GM18526 (cell line): ENCODE measurements around the gene CARD18.

Source experiments
- POLR2A ChIP-seq: IDR thresholded peaks from 3 replicates; pipeline ENCODE4 v1.6.1; 2011; ENCODE audit not compliant: insufficient read length; ENCODE audit errors: extremely low read depth

Gene CARD18

DNA sequence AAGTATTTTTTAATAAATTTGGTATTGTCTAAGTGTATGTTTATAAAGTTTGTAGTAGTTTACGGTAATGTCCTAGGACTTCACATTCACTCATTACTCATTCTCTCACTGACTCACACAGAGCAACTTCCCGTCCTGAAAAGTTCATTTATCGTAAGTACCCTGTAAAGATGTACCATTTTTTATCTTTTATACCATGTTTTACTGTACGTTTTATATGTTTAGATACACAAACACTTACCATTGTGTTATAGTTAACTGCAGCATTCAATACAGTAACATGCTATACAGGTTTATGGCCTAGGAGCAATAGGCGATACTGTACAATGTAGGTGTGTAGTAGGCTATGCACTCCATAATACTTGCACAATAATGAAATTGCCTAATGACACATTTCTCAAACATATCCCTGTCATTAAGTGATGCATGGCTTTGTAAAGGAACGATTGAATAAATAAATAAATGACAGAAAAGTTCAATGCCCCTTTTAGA lies 12.5 kb upstream of the CARD18 start:
- TF ChIP-seq POLR2A, result no peak

DNA sequence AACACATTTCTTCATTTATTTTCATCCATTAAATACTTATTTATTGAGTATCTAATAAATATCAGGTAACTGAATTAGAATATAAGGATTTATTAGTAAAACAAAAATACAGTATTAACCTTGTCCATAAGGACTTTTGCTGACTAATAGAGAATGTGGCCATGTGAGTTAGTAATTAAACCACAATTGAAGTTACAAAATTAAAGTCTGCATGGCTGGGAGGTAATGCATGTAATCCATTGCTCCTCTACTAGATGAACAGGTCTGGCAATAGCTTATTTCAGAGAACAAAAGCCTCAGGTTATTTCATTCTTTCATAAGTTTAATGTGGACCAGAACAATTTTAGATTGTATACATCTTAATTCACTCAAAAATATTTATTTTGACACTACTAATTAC lies 9.9 kb upstream of the CARD18 start:
- no peak for TF ChIP-seq POLR2A

DNA sequence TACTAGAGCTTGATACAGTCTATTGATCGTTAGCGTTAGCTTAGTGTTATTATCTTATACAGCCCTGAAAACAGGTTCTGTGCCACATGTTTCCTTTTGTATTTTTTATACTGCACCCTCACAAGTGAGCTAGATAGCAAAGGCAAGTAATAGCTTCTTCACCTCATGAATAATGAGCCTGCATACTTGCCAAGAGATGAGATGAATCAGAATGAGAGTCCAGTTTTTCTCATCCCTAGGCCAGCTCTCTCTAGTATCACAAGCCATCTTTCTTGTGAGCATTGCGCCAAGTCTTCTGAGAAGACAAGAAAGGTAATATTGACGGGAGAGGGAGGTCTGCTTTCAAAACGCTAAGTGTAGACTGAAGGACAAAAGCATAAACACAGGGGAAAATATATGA lies 8.7 kb upstream of the CARD18 start:
- TF ChIP-seq POLR2A, result no peak

DNA sequence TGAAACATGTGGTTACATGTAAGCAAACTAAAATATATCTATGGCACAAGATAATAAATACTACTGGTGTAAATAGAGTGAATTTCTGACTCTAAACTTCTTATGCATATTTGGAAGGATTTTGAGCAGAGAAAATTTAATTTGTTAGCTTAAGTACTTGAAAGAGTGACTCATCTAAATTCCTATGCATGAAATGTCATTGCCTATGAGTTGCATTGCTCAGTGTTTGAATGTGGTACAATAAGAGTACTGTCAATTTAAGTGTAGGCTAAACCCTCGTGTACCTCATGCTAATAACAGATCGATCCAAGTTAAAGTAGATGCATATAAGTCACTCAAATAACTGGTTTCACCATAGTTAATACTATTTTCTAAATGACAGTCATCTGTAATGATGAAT lies 5.3 kb upstream of the CARD18 start:
- TF ChIP-seq POLR2A, result no peak

DNA sequence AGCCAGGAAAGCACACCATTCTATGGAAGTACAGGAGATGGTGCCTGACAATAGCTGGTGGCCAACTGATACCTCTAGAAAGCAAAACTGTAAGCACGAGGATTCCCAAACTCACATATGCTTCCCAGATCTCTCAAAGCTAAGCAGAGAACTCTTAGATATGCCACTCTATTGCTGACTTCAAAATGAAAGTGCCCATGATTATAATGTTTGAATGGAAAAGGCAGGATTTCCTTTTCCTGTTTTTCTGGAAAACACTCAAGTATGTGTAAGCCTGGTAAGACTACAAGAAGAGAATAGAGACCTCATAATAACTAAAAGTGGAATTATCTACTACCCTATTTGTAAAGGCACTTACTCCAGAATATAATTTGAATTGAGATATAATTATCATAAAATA lies 2.6 kb upstream of the CARD18 start:
- TF ChIP-seq POLR2A, result no peak

DNA sequence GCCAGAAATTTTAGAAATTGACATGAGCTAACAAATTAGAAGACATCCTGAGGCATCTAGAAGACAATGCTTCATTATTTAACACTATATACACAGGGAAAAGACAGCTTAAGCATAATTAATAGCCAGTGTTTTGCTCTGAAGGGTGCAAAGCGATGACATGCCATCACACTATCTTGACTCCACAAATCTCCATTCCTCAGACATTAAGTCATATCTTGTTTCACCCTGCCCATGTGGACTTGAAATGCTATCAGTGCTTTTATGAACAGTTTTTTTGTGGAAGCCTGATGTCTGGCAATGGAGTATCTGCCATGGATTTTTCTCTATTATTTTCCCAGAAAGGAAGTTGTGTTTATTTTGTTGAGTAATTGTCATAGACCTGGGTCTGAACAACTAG lies 2.3 kb downstream of the CARD18 start:
- TF ChIP-seq POLR2A, result no peak

DNA sequence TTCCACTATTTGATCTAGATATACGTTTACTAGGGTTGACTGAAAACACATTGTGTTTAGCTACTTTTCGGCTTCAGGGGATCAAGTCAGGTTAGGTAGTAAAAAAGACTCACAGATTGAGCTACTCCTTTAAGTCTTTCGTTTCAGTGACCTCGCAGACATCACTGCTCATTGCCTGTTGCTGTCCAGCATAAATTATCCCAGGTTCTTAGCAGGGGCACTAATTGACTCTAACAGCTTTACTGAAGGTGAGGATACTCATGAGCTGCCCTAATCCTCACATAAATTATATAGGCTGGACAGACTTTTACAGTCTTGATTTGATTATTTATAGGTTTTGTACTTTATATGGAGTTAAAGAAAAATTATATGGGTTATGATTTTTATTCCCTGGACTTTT lies 3.7 kb downstream of the CARD18 start:
- no peak for TF ChIP-seq POLR2A

DNA sequence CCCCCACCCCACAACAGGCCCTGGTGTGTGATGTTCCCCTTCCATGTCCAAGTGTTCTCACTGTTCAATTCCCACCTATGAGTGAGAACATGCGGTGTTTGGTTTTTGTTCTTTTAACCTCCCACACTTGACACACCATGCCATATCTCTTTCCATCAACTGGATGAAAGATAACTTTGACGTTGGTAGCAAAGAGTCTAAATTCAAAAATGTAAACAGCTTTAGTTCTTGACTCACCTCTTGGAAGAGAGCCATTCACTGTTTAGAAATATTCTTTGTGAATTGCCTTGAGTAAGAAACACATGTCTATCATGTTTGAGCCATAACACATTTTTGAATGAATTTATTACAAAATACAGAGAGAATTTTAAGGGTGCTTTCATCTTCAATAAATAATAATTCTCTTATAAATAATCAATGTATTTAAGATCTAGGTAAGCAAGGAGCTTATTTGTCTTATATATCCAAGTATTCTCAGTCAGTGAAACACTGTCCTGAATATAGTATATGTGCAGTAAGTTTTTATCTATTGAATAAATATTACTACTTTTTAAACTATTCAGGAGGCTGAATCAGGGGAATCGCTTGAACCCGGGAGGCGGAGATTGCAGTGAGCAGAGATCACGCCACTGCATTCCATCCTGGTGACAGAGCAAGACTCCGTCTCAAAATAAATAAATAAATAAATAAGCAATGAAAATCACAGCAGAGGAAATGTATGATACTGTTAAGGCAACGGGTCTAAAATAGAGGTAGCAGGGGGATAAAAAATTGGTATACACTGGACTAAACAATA lies 6.7 kb downstream of the CARD18 start:
- TF ChIP-seq POLR2A, result no peak

DNA sequence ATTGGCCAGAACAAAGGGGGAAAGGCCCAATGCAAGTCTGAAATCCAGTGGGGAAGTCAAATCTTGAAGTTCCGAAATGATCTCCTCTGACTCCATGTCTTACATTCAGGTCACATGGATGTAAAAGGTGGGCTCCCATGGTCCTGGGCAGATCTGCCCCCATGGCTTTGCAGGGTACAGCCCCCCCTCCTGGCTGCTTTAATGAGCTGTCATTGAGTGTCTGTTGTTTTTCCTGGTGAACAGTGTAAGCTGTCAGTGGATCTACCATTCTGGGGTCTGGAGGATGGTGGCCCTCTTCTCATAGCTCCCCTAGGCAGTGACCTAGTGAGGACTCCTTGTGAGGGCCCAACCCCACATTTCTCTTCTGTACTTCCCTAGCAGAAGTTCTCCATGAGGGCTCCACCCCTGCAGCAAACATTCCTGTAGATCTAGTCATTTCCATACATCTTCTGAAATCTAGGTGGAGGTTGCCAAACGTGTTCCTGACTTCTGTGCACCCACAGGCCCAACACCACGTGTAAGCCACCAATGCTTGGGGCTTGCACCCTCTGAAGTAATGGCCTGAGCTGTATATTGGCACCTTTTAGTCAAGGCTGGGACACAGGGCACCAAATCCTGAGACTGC lies 9.3 kb downstream of the CARD18 start:
- TF ChIP-seq POLR2A, result no peak

DNA sequence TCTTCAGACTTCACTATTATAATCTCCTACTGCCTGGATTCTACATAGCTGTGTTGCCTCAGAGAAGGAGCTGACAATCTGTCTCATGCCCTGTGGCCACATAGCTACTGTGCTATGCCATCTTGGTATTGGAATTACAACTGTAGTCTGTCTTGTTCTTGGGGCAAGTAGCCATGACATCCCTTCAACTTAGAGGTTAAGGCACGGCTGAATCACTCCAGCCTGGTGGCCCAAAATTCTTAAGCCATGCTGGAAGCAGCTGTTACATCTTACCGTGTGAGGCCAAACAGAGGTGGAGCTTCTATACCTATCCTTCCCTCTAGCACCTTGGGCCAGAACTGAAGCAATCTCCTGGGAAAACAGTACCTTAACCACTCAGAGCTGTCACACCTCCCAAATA lies 14.8 kb downstream of the CARD18 start:
- no peak for TF ChIP-seq POLR2A

DNA sequence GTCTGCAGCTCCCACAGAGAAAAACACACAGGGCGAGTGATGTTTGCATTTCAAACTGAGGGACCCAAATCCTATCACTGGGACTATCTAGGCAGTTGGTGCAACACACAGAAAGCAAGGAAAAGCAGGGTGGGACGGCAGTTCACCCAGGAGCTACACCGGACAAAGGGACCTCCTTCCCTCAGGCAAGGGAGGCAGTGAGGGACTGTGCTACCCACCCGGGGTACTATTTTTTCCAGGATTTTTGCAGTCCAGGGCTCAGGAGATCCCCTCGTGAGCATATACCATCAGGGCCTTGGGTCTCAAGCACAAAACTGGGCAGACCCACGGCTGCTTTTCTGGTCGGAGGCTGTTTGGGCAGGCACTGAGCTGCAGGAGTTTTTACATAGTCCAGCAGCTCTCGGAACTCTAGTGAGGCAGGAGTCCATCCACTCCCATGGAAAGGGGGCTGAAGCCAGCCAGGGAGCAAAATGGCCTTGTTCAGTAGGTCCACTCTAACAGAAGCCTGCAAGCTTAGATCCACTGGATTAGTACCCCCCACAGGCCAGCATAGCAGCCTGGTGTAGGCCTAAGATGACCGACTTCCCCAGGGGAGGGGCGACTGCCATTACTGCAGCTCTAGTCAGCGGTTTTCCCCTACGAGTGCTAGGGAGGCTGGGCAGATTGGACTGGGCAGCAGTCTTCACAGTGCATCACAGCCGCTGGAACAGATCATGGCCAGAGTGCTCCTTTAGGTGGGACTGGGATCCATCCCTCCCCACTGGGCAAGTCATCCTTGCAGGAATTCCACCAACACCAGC lies 28.2 kb downstream of the CARD18 start:
- no peak for TF ChIP-seq POLR2A

DNA sequence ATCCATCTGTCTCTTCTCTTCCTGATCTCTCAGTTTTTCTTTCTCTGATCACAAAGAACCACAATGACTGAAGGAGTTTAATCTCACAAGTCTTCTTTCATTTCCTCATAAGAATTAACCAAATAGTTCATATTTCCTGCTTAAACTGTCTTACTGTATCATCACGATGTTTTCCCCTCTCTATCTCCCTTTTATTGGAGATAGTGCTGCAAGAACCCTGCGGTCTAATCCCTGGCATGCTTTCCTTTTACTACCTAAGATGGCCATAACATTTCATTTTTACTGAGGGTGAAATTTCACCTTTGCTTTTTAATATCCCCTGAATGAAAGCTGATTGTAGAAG lies 28.9 kb downstream of the CARD18 start:
- no peak for TF ChIP-seq POLR2A

DNA sequence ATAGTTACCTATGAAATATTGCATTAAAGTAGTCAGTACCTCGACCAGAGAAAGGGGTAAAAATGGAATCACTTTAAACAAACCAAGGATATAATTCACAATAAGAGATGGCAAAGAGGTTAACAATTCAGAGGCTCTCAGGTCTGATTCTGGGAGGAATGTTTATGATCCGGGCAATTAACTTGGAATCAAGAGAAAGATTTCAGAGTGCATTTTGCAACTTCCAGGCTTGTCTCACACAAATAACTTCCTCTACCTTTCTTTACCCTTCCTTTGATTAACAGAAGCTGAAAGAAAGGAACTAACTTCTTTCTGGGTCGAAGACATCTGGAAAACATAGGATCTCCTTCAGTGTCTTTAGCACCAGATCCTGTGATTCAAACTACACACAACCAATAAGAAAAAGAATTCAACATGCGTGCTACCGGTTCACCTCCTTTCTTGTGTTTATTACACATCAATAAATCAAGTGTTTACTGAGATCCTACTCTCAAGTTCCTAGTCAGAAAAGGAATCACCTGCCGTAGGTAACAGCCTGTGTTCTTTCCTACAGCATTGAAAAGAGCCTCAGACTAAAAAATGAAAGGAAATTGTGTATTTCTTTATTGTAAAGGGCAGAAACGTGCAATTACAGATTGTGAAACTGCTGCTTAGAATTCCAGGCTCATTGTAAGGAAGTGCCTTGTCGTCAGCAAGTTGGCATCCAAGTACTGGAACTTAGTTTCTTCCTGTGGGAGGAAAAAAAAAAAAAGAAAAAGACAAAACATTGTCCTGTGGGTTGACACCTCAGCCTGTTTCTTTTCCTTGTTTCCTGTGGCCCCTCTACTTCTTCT lies 29.5 kb downstream of the CARD18 start:
- no peak for TF ChIP-seq POLR2A

DNA sequence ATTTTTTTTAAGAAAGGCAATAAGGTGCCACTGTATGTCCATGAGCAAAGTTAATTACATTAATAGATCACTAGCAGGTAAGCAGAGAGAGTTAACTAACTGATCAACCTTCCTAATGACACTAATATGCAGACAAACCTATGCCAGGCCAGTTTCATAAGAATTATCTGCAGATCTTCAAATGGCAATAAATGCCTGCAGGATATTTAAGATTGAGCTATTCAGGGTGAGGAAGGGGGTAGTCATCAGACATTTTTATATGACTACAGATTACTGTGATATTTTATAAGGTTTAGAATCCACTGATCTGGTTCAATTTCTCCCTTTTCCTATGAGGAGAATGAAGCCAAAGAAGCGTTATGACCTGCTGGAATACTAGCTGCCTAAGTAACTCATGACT lies 30.2 kb downstream of the CARD18 start:
- no peak for TF ChIP-seq POLR2A

DNA sequence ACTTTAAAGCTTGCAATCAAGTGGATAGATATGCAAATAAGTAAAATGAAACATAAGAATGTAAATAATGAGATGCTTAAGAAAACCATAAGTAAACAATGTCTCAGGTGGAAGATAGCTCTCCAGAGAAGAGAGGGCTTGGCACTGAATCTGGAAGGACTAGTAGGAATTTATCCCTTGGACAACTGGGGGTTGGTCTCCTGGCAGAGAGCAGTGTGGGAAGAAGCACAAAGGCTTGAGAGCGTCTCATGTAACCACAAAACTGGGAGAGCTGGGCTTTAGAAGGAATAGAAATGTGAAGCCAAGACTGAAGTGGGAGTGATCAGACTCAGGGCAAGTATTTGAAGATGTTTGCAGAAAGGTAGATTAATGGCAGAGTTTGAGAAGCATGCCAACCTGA lies 31.3 kb downstream of the CARD18 start:
- TF ChIP-seq POLR2A, result no peak
